ENCODE data around the gene IDH2. TPM values are rescaled to one million over a fixed set of nuclear protein-coding genes. Genes with fewer than 3 reads are reported as not detected.

The IDH2 gene
- total and polyA plus RNA-seq, 2 of the 13 experiments (the other 11 are each of a cell fraction or from before 2014, with no cell fraction given): 121 to 145 TPM

- TF ChIP-seq ARID4A (CRISPR knock-in tag; IDR thresholded peaks at IDR 0.05; ENCODE audit: borderline replicate concordance) (no peak), ZNF543 (CRISPR knock-in tag; IDR thresholded peaks at IDR 0.05) (no peak), ZNF33A (CRISPR knock-in tag; IDR thresholded peaks at IDR 0.05; ENCODE audit: borderline replicate concordance) (no peak), PBX3 (CRISPR knock-in tag; IDR thresholded peaks at IDR 0.05; ENCODE audit: borderline replicate concordance) (no peak), NR2F6 (IDR thresholded peaks at IDR 0.05) (no peak), NR2F6 (CRISPR knock-in tag; IDR thresholded peaks at IDR 0.05) (no peak), HOXA7 (CRISPR knock-in tag; IDR thresholded peaks at IDR 0.05) (no peak), RBAK (CRISPR knock-in tag; IDR thresholded peaks at IDR 0.05) (no peak), ZNF75D (CRISPR knock-in tag; IDR thresholded peaks at IDR 0.05; ENCODE audit: borderline replicate concordance) (no peak), SALL1 (CRISPR knock-in tag; IDR thresholded peaks at IDR 0.05) (no peak), MEF2D (CRISPR knock-in tag; IDR thresholded peaks at IDR 0.05) (no peak), EEA1 (CRISPR knock-in tag; IDR thresholded peaks at IDR 0.05; ENCODE audit: borderline replicate concordance) (no peak), STAG1 (CRISPR knock-in tag; IDR thresholded peaks at IDR 0.05) (peak; percentile 88), ZNF180 (CRISPR knock-in tag; IDR thresholded peaks at IDR 0.05; ENCODE audit: borderline replicate concordance, low read depth) (no peak), MAZ (IDR thresholded peaks at IDR 0.05; ENCODE audit: borderline replicate concordance, low read depth, low read length) (no peak), MAZ (CRISPR knock-in tag; IDR thresholded peaks at IDR 0.05; ENCODE audit: low read depth) (no peak), ZNF619 (CRISPR knock-in tag; IDR thresholded peaks at IDR 0.05) (no peak), KAT8 (CRISPR knock-in tag; IDR thresholded peaks at IDR 0.05) (no peak)
- TF ChIP-seq, protein P1, sequence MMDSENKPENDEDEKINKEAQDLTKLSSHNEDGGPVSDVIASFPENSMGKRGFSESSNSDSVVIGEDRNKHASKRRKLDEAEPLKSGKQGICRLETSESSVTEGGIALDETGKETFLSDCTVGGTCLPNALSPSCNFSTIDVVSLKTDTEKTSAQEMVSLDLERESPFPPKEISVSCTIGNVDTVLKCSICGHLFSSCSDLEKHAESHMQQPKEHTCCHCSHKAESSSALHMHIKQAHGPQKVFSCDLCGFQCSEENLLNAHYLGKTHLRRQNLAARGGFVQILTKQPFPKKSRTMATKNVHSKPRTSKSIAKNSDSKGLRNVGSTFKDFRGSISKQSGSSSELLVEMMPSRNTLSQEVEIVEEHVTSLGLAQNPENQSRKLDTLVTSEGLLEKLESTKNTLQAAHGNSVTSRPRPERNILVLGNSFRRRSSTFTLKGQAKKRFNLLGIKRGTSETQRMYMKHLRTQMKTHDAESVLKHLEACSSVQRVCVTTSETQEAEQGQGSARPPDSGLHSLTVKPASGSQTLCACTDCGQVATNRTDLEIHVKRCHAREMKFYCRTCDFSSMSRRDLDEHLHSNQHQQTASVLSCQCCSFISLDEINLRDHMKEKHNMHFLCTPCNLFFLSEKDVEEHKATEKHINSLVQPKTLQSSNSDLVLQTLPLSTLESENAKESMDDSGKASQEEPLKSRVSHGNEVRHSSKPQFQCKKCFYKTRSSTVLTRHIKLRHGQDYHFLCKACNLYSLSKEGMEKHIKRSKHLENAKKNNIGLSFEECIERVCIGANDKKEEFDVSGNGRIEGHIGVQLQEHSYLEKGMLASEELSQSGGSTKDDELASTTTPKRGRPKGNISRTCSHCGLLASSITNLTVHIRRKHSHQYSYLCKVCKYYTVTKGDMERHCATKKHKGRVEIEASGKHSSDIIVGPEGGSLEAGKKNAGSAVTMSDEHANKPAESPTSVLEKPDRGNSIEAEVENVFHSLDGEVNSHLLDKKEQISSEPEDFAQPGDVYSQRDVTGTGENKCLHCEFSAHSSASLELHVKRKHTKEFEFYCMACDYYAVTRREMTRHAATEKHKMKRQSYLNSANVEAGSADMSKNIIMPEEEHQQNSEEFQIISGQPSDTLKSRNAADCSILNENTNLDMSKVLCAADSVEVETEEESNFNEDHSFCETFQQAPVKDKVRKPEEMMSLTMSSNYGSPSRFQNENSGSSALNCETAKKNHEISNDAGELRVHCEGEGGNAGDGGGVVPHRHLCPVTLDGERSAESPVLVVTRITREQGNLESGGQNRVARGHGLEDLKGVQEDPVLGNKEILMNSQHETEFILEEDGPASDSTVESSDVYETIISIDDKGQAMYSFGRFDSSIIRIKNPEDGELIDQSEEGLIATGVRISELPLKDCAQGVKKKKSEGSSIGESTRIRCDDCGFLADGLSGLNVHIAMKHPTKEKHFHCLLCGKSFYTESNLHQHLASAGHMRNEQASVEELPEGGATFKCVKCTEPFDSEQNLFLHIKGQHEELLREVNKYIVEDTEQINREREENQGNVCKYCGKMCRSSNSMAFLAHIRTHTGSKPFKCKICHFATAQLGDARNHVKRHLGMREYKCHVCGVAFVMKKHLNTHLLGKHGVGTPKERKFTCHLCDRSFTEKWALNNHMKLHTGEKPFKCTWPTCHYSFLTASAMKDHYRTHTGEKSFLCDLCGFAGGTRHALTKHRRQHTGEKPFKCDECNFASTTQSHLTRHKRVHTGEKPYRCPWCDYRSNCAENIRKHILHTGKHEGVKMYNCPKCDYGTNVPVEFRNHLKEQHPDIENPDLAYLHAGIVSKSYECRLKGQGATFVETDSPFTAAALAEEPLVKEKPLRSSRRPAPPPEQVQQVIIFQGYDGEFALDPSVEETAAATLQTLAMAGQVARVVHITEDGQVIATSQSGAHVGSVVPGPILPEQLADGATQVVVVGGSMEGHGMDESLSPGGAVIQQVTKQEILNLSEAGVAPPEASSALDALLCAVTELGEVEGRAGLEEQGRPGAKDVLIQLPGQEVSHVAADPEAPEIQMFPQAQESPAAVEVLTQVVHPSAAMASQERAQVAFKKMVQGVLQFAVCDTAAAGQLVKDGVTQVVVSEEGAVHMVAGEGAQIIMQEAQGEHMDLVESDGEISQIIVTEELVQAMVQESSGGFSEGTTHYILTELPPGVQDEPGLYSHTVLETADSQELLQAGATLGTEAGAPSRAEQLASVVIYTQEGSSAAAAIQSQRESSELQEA (CRISPR knock-in tag; IDR thresholded peaks at IDR 0.05; ENCODE audit: not compliant biosample characterization): no peak
Measured at GRCh38 chr15:90086868-90087268, 15.4 kb downstream of the IDH2 start (continued).
